GM12892 (cell line): Measurements from ENCODE around the gene PHACTR2.

Experiments
- POLR2A ChIP-seq: IDR thresholded peaks from 2 replicates; pipeline ENCODE4 v1.6.1; 2011; ENCODE audit warnings: low read depth, low read length, control low read depth
- POLR2AphosphoS5 ChIP-seq: IDR thresholded peaks from 2 replicates; pipeline ENCODE4 v1.6.1; 2011; ENCODE audit warnings: low read depth, low read length, control low read depth

DNA sequence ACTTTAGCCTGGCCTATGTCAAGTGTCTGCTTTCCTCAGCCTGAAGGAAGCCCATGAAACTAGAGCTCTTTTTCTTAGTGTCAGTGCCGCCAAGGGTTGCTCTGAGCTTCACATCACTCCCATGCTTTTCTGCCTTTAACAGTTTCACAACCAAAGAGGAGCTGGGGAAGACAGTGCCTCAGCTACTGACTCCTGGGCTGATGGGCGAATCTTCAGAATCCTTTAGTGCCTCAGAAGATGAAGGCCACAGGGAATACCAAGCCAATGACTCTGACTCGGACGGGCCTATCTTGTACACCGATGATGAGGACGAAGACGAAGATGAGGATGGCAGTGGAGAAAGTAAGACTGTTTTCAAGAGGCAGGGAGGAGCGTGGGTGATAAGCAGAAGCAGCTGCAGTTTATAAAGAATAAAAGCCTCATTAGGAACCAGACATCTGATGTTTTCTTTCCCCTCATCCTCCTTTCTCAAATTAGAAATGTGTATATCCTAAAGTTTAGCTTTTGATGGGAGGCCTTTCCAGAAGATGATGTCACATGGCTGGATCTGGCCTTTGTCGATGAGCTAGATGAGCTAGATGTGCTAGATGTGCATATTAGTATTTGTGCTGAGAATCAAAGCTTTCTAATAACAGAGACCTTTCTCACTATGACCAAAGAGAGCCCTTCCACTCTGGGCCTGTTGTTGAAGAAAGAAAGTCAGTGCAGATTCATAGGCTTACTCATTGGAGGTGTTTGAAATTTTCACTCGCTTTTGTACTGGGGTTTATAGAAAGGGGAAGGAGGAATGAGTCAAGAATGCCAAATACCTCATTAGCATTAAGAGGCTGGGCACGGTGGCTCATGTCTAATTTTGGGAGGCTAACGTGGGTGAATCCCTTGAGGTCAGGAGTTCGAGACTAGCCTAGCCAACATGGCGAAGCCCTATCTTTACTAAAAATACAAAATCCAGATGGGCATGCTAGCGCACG, 94.6 kb downstream of the PHACTR2 start:
- no peak for TF ChIP-seq POLR2AphosphoS5
- TF ChIP-seq POLR2A, result no peak
